Aorta (tissue), 5 donors: ENCODE results near the gene APOBEC3G. TPM values are rescaled to one million over a fixed set of nuclear protein-coding genes. Genes with fewer than 3 reads are reported as not detected.

Experiments
- ATAC-seq: fragments of 200-7000 bp; cut with Tn5 transposase; one replicate; pipeline ENCODE4 v1.9.1; 2022; ENCODE audit warnings: moderate library complexity; ENCODE audit not compliant: low FRiP score
- DNase-seq, 2 donors: peaks; one replicate each; pipeline ENCODE4 v3.0.0-alpha.2; 2020
- H3K27ac ChIP-seq, 2 donors: one replicate each; pipeline ENCODE4 v1.5.1; 2013; ENCODE audit warnings: low read length in 2 of 2, mild to moderate bottlenecking in 2 of 2, moderate library complexity in 2 of 2, control low read depth in 1 of 2, inconsistent platforms in 1 of 2, low read depth in 1 of 2
- H3K27me3 ChIP-seq, 2 donors: one replicate each; pipeline ENCODE4 v1.6.1; 2013; ENCODE audit warnings: control low read depth in 1 of 2, low read length in 1 of 2, mild to moderate bottlenecking in 1 of 2, moderate library complexity in 1 of 2; ENCODE audit not compliant: insufficient read depth in 2 of 2, control insufficient read depth in 1 of 2
- H3K36me3 ChIP-seq, 2 donors: one replicate each; pipeline ENCODE4 v1.6.1; 2013; ENCODE audit warnings: control low read depth in 1 of 2, low read length in 1 of 2, mild to moderate bottlenecking in 1 of 2; ENCODE audit not compliant: insufficient read depth in 2 of 2, control insufficient read depth in 1 of 2
- H3K4me1 ChIP-seq, 2 donors: one replicate each; pipeline ENCODE4 v1.6.1; 2013; ENCODE audit warnings: low read length in 2 of 2, control low read depth in 1 of 2, mild to moderate bottlenecking in 1 of 2, moderate library complexity in 1 of 2; ENCODE audit not compliant: insufficient read depth in 2 of 2, control insufficient read depth in 1 of 2
- H3K4me3 ChIP-seq, 2 donors: one replicate each; pipeline ENCODE4 v1.5.1; 2013; ENCODE audit warnings: low read length in 2 of 2, control low read depth in 1 of 2, mild to moderate bottlenecking in 1 of 2
- H3K9me3 ChIP-seq: one replicate; pipeline ENCODE4 v1.6.1; 2013; ENCODE audit warnings: mild to moderate bottlenecking, low read length; ENCODE audit not compliant: control insufficient read depth
- WGBS, 2 donors: extraction: QIAGEN DNeasy Blood & Tissue Kit; methylation state at CpG; one replicate each; pipeline ENCODE4 v1.1.7; 2013; 5-methylcytosine and 5-hydroxymethylcytosine counted together
- intact Hi-C, 2 donors: fragments of 100-400 bp; cut with DNase I; formaldehyde crosslinking; loops; one replicate each; pipeline versions ENCODE4 v1.14.2 to v1.15.0; 2022
- polyA plus RNA-seq, 2 donors: library from polyadenylated mRNA; stranded (reverse); fragments of 200-250 nt; gene quantifications; one replicate each; pipeline ENCODE4 v1.2.3, GENCODE V29; 2013
- total RNA-seq, 2 donors: library from RNA; stranded (reverse); fragmentation: NEBNext Ultra II Directional; extraction: Animal tissue kit (Norgen Biotek cat#: 25700); gene quantifications; one replicate each; pipeline ENCODE4 v1.2.1, GENCODE V29; 2021
- donor health status: healthy with polysubstance abuse.
- donor health status: Bipolar disorder and iron deficiency.
- donor health status: DM: no; HTN: no; CAD: no.
- donor health status: DM: no; HTN: no; CAD: no.
- donor health status: DM: yes; HTN: yes; CAD: no.

APOBEC3G gene
- total and polyA plus RNA-seq, 4 donors, result 6.3 to 10.1 (median 8.2) TPM

- Histone ChIP-seq H3K9me3 (no peaks in the 10 kb centered on the region), H3K27ac (no peak overlapping the region), H3K4me3 (no peak overlapping the region), H3K36me3 (no peaks in the 10 kb centered on the region), H3K27me3 (no peaks in the 10 kb centered on the region), H3K4me1 (no peaks in the 10 kb centered on the region)
- intact Hi-C loops, result loop anchor here (5.0 to 10.0 kb wide), 5 partner anchors 117 to 359 kb away; partner anchors contain the start of gene CBX6 (in 1 of the 2)
- 23 to 24% methylated on average over 28 to 33 of the region's 33 CpGs for WGBS, 2 donors
- ATAC-seq (no peak), DNase-seq (no peak)
Measured at GRCh38 chr22:39123751-39124581, 46.9 kb downstream of the APOBEC3G start.

DNA sequence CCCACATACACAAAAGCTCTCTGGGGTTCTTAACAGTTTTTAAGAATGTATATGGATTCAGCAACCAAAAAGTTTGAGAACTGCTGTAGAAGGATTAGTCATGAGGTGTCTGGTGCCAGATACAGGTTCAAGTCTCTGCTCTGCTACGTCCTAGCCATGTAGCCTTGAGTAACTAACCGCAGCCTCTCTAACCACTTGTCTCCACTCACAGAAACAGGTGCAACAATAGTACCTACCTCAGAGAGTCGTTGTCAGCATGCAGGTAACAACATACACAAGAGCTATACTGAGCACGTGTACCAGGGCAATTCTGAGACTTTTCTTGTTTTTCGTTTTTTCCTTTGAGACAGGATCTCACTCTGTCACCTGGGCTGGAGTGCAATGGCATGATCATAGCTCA, 48.5 kb downstream of the APOBEC3G start:
- no peaks in the 10 kb centered on the region for H3K27me3 ChIP-seq
- H3K27ac ChIP-seq, result no peak overlapping the region
- no peak overlapping the region for H3K4me3 ChIP-seq
- WGBS, 2 donors, result 90% methylated on average over 5 of the region's 5 CpGs
- ATAC-seq (no peak), DNase-seq (no peak)
- intact Hi-C loops, result loop anchor here (10.0 kb wide), 2 partner anchors 351 to 361 kb away; no protein-coding TSS in a partner anchor
- H3K4me1 ChIP-seq, result no peaks in the 10 kb centered on the region
- H3K9me3 ChIP-seq, result no peaks in the 10 kb centered on the region
- H3K36me3 ChIP-seq, result peaks cover 0 to 4% of the 10 kb centered on the region in 2 donors

GRCh38 chr22:39128508-39128907, 51.4 kb downstream of the APOBEC3G start:
- intact Hi-C loops, result loop anchor here (10.0 kb wide), 2 partner anchors 354 to 364 kb away; no protein-coding TSS in a partner anchor
- no peaks in the 10 kb centered on the region for H3K4me1 ChIP-seq
- H3K27ac ChIP-seq, result no peak overlapping the region
- peak in 1 of 2 donors; percentile 55 for DNase-seq
- no peak overlapping the region for H3K4me3 ChIP-seq
- H3K9me3 ChIP-seq, result no peaks in the 10 kb centered on the region
- H3K27me3 ChIP-seq, result no peaks in the 10 kb centered on the region
- H3K36me3 ChIP-seq, result peaks cover 0 to 5% of the 10 kb centered on the region in 2 donors
- 95 to 96% methylated on average over 6 of the region's 6 CpGs for WGBS, 2 donors
- ATAC-seq, result no peak

DNA sequence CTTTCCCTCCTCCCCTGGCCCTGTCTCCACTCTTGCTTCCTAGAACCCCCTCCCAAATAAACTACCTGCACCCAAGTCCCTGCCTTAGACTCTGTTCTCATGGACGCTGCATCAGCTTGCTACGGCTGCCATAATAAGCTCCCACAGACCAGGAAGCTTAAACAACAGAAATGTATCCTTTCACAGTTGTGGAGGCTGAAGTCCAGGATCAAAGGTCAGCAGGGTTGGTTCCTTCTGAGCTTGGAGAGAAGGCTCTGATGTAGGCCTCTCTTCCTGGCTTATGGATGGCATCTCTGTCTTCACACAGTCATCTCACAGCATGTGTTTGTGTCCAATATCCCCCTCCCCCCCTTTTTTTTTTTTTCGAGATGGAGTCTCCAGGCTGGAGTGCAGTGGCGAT, 52.0 kb downstream of the APOBEC3G start:
- WGBS, 2 donors, result 85 to 93% methylated on average over 4 of the region's 4 CpGs
- no peaks in the 10 kb centered on the region for H3K9me3 ChIP-seq
- H3K4me1 ChIP-seq, result no peaks in the 10 kb centered on the region
- ATAC-seq, result no peak
- no peak overlapping the region for H3K27ac ChIP-seq
- H3K36me3 ChIP-seq, result peaks cover 0 to 5% of the 10 kb centered on the region in 2 donors
- H3K27me3 ChIP-seq, result no peaks in the 10 kb centered on the region
- DNase-seq, result no peak
- intact Hi-C loops, result loop anchor here (10.0 kb wide), 2 partner anchors 354 to 364 kb away; no protein-coding TSS in a partner anchor
- H3K4me3 ChIP-seq, result no peak overlapping the region

DNA sequence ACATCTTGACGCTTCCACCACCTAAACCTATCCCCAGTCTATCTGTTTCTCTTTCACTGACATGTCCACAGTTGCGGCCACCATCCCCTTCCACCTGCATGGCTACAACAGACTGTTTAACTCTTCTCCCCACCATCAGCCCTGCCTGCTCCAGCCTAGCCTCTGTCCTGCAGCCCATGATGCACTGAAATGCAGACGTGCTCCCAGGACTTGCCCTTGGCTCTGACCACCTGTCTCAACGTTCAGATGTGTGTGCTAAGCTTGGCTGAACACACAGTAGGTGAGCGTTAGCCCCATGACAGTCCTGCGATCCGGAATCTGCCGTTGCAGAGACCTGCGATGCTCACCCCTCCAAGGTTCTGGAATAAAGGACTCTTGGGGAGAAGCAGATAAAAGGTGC, 52.7 kb downstream of the APOBEC3G start:
- no peaks in the 10 kb centered on the region for H3K4me1 ChIP-seq
- no peak for ATAC-seq
- peak; percentile 11 to 41 for DNase-seq
- no peaks in the 10 kb centered on the region for H3K27me3 ChIP-seq
- 90 to 91% methylated on average over 9 of the region's 9 CpGs for WGBS, 2 donors
- peaks cover 0 to 5% of the 10 kb centered on the region in 2 donors for H3K36me3 ChIP-seq
- H3K4me3 ChIP-seq, result no peak overlapping the region
- no peaks in the 10 kb centered on the region for H3K9me3 ChIP-seq
- intact Hi-C loops, result loop anchor here (10.0 kb wide), 2 partner anchors 355 to 365 kb away; no protein-coding TSS in a partner anchor
- H3K27ac ChIP-seq, result no peak overlapping the region

- H3K4me3 ChIP-seq, result no peak overlapping the region
- peaks cover 0 to 5% of the 10 kb centered on the region in 2 donors for H3K36me3 ChIP-seq
- H3K27me3 ChIP-seq, result no peaks in the 10 kb centered on the region
- no peak overlapping the region for H3K27ac ChIP-seq
- intact Hi-C loops, result no loop called here
- no peak for ATAC-seq
- WGBS, 2 donors, result 90 to 91% methylated on average over 8 of the region's 8 CpGs
- DNase-seq, result peak in 1 of 2 donors; percentile 41
- H3K4me1 ChIP-seq, result no peaks in the 10 kb centered on the region
- H3K9me3 ChIP-seq, result no peaks in the 10 kb centered on the region
Measured at GRCh38 chr22:39130152-39130704, 53.2 kb downstream of the APOBEC3G start.

GRCh38 chr22:39130892-39131855, 54.1 kb downstream of the APOBEC3G start:
- Histone ChIP-seq H3K9me3 (no peaks in the 10 kb centered on the region), H3K27ac (no peak overlapping the region)
- intact Hi-C loops, result no loop called here

GRCh38 chr22:39132281-39132680, 55.2 kb downstream of the APOBEC3G start:
- ATAC-seq, result no peak
- Histone ChIP-seq H3K27ac (no peak overlapping the region), H3K9me3 (no peaks in the 10 kb centered on the region), H3K36me3 (peaks cover 0 to 5% of the 10 kb centered on the region in 2 donors), H3K4me3 (no peak overlapping the region), H3K27me3 (no peaks in the 10 kb centered on the region), H3K4me1 (no peaks in the 10 kb centered on the region)
- intact Hi-C loops, result no loop called here
- 78 to 84% methylated on average over 6 of the region's 6 CpGs for WGBS, 2 donors
- DNase-seq, result peak in 1 of 2 donors; percentile 55

More at GRCh38 chr22:39130892-39131855, 54.1 kb downstream of the APOBEC3G start:
- H3K27me3 ChIP-seq, result no peaks in the 10 kb centered on the region
- H3K36me3 ChIP-seq, result peaks cover 0 to 5% of the 10 kb centered on the region in 2 donors
- H3K4me3 ChIP-seq, result no peak overlapping the region
- DNase-seq, result peak; percentile 53 to 59
- WGBS, 2 donors, result 61 to 65% methylated on average over 24 of the region's 24 CpGs
- ATAC-seq, result no peak
- H3K4me1 ChIP-seq, result no peaks in the 10 kb centered on the region
